Measurements from ENCODE around the gene GAK.

GAK gene

GRCh38 chr4:851701-852430 lies 80.2 kb downstream of the GAK start:
- DNase-seq (ENCODE audit: low read depth, low spot score): no peak

GRCh38 chr4:850323-850945 lies 81.7 kb downstream of the GAK start:
- DNase-seq (ENCODE audit: low read depth, low spot score): no peak

GRCh38 chr4:849478-850175 lies 82.5 kb downstream of the GAK start:
- no peak for DNase-seq (ENCODE audit: low read depth, low spot score)

- no peak for DNase-seq (ENCODE audit: low read depth, low spot score)
These were observed 83.2 kb downstream of the GAK start for GRCh38 chr4:848803-849477.

GRCh38 chr4:848307-848691 lies 83.8 kb downstream of the GAK start:
- no peak for DNase-seq (ENCODE audit: low read depth, low spot score)

GRCh38 chr4:845836-846251 lies 86.3 kb downstream of the GAK start:
- DNase-seq (ENCODE audit: low read depth, low spot score): no peak

DNA sequence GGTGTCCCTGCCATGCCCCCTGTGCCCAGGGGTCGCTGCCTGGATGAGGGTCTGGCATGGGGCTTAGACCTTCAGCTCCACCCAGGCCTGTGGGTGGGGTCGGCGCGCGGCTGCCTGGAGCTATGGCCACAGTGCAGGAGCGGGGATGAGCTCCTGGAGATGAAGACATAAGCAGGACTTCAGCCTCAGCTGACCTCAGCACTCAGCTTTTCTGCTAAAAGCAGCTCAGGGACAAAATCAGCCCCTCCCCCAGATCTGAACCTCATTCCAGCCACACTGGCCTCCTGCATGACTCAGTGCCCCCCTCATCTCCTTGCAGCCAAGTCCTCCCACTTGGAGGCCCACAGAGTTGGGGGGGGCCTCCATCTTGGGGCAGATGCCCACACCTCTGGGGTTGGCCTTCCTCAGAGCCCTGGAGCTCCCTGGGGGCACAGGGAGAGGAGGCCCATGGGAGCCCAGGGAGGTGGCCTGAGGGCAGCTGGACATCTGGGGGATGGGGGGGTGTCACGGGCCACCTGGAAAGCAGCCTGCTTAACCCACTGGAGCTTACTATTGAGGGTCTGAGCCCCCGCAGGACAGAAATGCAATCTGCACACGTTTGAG lies 86.8 kb downstream of the GAK start:
- no peak for DNase-seq (ENCODE audit: low read depth, low spot score)

GRCh38 chr4:844752-845232 lies 87.3 kb downstream of the GAK start:
- no peak for DNase-seq (ENCODE audit: low read depth, low spot score)

DNA sequence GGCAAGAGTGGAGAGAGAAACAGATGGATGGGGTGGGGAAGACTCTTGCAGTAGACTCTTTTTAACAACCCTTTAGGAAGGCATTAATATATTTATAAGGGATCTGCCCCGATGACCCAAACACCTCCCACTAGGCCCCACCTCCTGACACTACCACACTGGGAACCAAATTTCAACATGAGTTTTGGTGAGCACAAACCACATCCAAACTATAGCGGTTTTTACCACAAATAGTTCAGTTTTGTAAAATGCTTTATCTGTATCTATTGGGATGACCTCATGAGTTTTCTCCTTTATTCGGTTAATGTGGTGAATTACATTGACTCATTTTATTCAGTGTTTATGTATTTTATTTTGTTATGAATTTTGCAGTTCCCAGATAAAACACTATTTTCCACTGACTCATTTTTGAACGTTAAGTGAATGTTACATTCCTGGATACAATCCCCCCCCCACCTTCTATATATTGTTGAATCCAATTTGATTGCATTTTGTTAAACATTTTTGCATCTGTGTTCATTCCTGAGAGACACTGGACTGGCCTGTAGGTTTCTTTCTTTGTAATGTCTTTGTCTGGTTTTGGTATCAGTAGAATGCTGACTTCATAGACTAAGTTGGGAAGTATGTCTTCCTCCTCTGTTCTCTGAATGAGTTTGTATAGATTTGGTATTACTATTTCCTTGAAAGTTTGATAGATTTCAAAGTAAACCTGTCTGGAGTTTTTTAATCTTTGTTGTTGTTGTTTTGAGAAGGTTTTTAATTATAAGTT lies 92.3 kb downstream of the GAK start:
- DNase-seq (ENCODE audit: low read depth, low spot score): no peak

DNA sequence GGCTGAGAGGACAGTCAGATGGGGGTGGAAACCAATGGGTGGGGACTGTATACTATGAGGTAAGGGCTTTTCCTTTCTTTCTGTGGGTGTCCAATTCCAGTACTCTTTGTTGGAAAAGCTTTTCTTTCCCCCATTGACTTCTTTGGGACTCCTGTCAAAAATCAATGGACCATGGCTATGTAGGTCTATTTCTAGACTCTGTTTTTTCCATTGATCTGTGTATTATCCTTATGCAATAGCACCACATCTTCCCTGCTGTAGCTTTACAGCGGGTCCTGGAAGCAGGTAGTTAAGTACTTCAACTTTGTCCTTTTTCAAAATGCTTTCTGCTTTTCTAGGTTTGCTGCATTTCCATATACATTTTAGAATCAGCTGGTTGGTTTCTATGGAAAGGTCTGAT lies 94.3 kb downstream of the GAK start:
- DNase-seq (ENCODE audit: low read depth, low spot score): no peak

GRCh38 chr4:836750-837301 lies 95.3 kb downstream of the GAK start:
- DNase-seq (ENCODE audit: low read depth, low spot score): no peak

- no peak for DNase-seq (ENCODE audit: low read depth, low spot score)
These were observed 96.1 kb downstream of the GAK start for GRCh38 chr4:836003-836511.

GRCh38 chr4:835148-836002 lies 96.7 kb downstream of the GAK start:
- DNase-seq (ENCODE audit: low read depth, low spot score): no peak

GRCh38 chr4:834368-835147 lies 97.6 kb downstream of the GAK start:
- DNase-seq (ENCODE audit: low read depth, low spot score): no peak

DNA sequence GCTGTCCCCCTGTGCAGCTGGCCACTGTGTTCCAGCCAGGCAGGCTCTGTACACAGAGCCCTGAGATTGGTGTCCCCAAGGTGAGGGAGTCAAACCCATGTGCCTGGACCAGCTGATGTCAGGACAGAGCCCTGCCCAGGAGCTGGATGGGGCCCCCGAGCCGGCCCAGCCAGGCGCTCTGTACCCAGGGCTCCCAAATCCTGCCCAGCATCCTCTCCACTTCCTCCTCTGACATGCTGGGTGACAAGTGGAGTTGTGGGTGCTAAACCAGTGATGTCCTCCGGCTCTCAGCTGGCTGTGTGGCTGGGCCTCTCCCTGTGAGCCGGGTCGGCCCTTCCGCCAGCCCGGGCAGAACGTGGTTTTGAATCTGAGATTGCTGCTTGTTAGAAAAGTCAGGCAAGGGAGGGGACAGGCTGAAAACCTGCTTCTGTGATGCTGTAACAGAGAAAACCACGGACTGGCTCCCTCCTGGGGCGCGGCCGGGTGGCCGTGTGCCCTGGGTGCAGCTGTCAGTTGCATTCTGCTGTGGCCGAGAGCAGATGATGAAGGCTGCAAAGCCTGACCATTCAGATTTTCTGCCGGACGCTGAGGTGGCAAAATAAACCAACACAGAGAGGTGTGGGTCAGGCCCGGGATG lies 98.3 kb downstream of the GAK start:
- no peak for DNase-seq (ENCODE audit: low read depth, low spot score)

DNA sequence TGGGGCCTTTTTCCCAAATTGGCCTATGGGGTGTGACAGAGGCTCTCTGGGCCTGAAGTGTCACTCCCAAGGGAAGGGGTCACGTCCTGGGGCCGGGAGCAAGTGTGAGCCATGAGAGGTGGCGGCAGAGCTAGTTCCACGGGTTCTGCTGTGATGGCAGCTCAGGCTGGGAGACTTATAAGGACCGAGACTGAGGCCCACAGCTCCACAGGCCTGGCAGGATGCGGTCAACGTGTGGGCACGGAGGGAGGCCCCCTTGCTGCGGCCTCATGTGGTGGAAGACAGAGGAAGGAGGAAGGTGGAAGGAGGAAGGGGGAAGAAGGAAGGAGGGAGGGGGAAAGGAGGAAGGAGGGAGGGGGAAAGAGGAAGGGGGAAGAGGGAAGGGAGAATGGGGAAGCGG lies 99.0 kb downstream of the GAK start:
- no peak for DNase-seq (ENCODE audit: low read depth, low spot score)

GRCh38 chr4:832536-832935 lies 99.6 kb downstream of the GAK start:
- no peak for DNase-seq (ENCODE audit: low read depth, low spot score)

DNA sequence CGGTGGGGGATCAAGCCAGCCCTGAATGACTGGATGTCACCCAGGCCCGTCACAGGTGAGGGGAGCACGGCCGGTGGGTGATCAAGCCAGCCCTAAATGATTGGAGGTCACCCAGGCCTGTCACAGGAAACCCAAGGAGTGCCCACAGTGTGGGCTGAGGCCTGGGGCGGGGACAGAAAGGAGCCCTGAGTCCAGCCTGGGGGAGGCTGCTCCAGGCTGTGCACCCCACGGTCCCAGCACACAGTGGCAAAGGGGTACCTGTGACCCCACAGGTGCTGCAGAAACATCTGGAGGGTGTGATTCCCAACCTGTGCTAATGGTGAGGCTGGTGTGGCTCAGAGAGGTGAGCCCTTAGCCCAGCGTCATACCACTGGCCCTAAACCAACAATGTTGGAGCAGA lies 100.0 kb downstream of the GAK start:
- no peak for DNase-seq (ENCODE audit: low read depth, low spot score)
